ENCODE data around the gene BRD3. TPM values are rescaled to one million over a fixed set of nuclear protein-coding genes. Genes with fewer than 3 reads are reported as not detected.

Gene BRD3
- total and polyA plus RNA-seq, 2 of the 8 experiments (the other 6 are each of a cell fraction or from before 2014, with no cell fraction given) = 31.0 to 82.7 TPM

- Histone ChIP-seq H3K4ac (replicated peaks; ENCODE audit: insufficient read length, low read depth, low read length) (no peak overlapping the region), H2BK20ac (ENCODE audit: low read length) (no peak overlapping the region), H3K79me2 (ENCODE audit: control insufficient read depth in 1 of 2, insufficient read depth in 2 of 2, low read length in 2 of 2) (no peaks in the 10 kb centered on the region), H3K4me2 (ENCODE audit: insufficient read depth in 1 of 2, low read depth in 2 of 2, low read length in 2 of 2) (no peak overlapping the region), H3K9ac (replicated peaks in 1 of 4; ENCODE audit: extremely low read depth in 1 of 4, low read depth in 3 of 4, low read length in 3 of 4) (no peak overlapping the region), H2AK5ac (ENCODE audit: low read depth, low read length) (no peak overlapping the region), H3K23me2 (ENCODE audit: low read depth, low read length) (no peaks in the 10 kb centered on the region), H4K5ac (ENCODE audit: insufficient read length, low read depth, low read length) (no peak overlapping the region), H4K8ac (ENCODE audit: extremely low read depth, insufficient read depth, low read length) (no peak overlapping the region), H4K20me1 (replicated peaks in 1 of 2; ENCODE audit: control insufficient read depth in 1 of 2, insufficient read depth in 2 of 2, low read length in 2 of 2) (no peaks in the 10 kb centered on the region), H3K56ac (replicated peaks; ENCODE audit: insufficient read length, low read depth, low read length) (no peak overlapping the region), H3K23ac (ENCODE audit: insufficient read length) (no peak overlapping the region), H2AFZ (ENCODE audit: low read length) (no peak overlapping the region), H2BK5ac (ENCODE audit: low read depth, low read length) (no peak overlapping the region), H3K14ac (ENCODE audit: insufficient read length) (no peak overlapping the region), H3K18ac (ENCODE audit: extremely low read depth, low read length) (no peak overlapping the region), H3K27ac (ENCODE audit: low read depth, low read length) (no peak overlapping the region), H3K4me1 (replicated peaks in 1 of 4; ENCODE audit: control insufficient read depth in 3 of 4, insufficient read depth in 4 of 4, low read length in 3 of 4) (no peaks in the 10 kb centered on the region), H3K79me1 (ENCODE audit: low read depth, low read length) (no peaks in the 10 kb centered on the region), H3K4me3 (ENCODE audit: extremely low read depth in 1 of 4, insufficient read depth in 2 of 4, low read depth in 3 of 4, low read length in 4 of 4) (no peak overlapping the region), H2BK15ac (ENCODE audit: low read length) (no peak overlapping the region), H3K9me3 (ENCODE audit: insufficient read depth in 2 of 2, low read depth in 1 of 2, low read length in 1 of 2) (peaks cover 26 to 34% of the 10 kb centered on the region in 2 experiments), H2BK120ac (replicated peaks; ENCODE audit: low read depth, low read length) (no peak overlapping the region), H3K36me3 (ENCODE audit: control insufficient read depth in 2 of 4, insufficient read depth in 4 of 4, low read length in 3 of 4) (no peaks in the 10 kb centered on the region), H3K27me3 (replicated peaks in 1 of 4; ENCODE audit: control insufficient read depth in 3 of 4, extremely low read depth in 1 of 4, insufficient read depth in 3 of 4, low read length in 3 of 4) (peaks cover 0 to 2% (median 0%) of the 10 kb centered on the region in 4 experiments; a peak in 1 of 7 replicates), H4K91ac (replicated peaks; ENCODE audit: insufficient read length, low read length) (no peak overlapping the region), H2BK12ac (ENCODE audit: low read depth, low read length) (no peak overlapping the region)
- ChIA-PET POLR2A (ENCODE audit: partially characterized antibody) (no interaction called here), CTCF (ENCODE audit: partially characterized antibody) (interaction anchor here (1.8 kb wide), 1 partner anchor 17 kb away, joined by 6 read pairs; no protein-coding TSS in a partner anchor)
- DNase-seq (ENCODE audit: low read depth in 1 of 2, low spot score in 2 of 2) (no peak), FAIRE-seq (no peak)
- WGBS, 2 experiments (ENCODE audit: extremely low coverage in 1 of 2, insufficient coverage in 1 of 2, insufficient read length in 1 of 2, insufficient replicate concordance in 2 of 2, low coverage in 1 of 2, low lambda C conversion rate in 2 of 2, missing lambda C conversion rate in 1 of 2) = 92% methylated on average over 6 of the region's 6 CpGs; no CpG with 5 or more reads in 1 of the 2 experiments
- TF ChIP-seq NANOG (IDR thresholded peaks at IDR 0.05; ENCODE audit: insufficient read depth, low read depth, low read length, poor library complexity, severe bottlenecking) = no peak
- TF ChIP-seq GABPA (IDR thresholded peaks at IDR 0.05; ENCODE audit: borderline replicate concordance, insufficient read depth, low read length) = no peak
- TF ChIP-seq BRCA1 (IDR thresholded peaks at IDR 0.05; ENCODE audit: low read depth, low read length) = no peak
- no peak for TF ChIP-seq RAD21 (IDR thresholded peaks at IDR 0.05 in 1 of 2, conservative IDR thresholded peaks at IDR 0.05 in 1 of 2; ENCODE audit: low read depth in 2 of 2, low read length in 2 of 2)
- no peak for TF ChIP-seq HDAC6 (IDR thresholded peaks at IDR 0.05; ENCODE audit: low read depth, low read length)
- no peak for TF ChIP-seq SAP30 (IDR thresholded peaks at IDR 0.05; ENCODE audit: insufficient read depth, insufficient replicate concordance, low read length)
These were observed 56.4 kb downstream of the BRD3 start for GRCh38 chr9:134011401-134011800.
